Measurements from ENCODE around the gene NDUFS7.

DNA sequence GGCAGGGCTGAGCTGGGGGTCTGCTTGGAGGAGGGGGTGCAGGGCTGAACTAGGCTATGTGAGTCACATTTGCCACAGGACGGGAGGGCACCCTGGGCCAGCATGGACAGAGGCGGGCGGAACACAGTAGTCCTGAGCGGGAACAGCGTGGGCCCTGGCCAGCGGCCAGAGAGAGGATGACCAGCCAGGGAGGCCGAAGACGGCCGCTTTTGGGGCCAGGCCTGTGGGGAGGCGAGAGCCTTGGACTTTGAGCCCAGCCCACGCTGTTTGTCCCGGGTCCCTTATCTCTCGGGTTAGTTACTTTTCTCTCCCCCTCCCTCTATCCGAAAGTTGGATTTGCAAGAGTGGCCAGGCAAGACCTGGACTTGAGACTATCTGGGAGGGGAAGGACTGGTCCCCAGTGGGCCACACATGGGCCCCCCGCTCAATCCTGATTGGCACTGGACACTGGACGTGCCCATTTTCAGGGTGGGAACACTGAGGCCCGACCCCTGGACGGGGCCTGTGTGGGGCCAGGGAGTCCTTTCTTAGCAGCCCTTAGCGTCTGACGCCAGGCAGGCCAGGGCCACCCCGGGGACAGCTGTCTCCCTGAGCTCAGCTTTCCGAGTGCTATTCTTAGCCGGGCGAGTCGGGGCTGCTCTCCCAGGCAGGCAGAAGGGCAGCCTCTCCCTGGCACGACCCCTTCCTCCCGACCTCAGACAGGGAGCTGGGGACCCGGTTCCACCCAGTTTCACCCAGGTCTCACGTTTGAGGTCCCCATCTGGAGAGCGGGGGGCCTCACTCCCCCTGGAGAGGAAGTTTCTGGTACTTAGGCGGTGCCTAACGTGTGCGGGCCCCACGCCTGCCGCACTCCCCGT lies 16.8 kb downstream of the NDUFS7 start:
- TF ChIP-seq STAT5B (CRISPR knock-in tag; IDR thresholded peaks at IDR 0.05), result no peak
- no peak for TF ChIP-seq ZNF644 (tag; IDR thresholded peaks at IDR 0.05; ENCODE audit: low read depth)
- TF ChIP-seq CHCHD3 (CRISPR knock-in tag; IDR thresholded peaks at IDR 0.05), result no peak
- TF ChIP-seq TEAD1 (CRISPR knock-in tag; IDR thresholded peaks at IDR 0.05), result no peak
- TF ChIP-seq, protein P1, sequence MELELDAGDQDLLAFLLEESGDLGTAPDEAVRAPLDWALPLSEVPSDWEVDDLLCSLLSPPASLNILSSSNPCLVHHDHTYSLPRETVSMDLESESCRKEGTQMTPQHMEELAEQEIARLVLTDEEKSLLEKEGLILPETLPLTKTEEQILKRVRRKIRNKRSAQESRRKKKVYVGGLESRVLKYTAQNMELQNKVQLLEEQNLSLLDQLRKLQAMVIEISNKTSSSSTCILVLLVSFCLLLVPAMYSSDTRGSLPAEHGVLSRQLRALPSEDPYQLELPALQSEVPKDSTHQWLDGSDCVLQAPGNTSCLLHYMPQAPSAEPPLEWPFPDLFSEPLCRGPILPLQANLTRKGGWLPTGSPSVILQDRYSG (tag; conservative IDR thresholded peaks at IDR 0.05; ENCODE audit: low read depth), result no peak
- no peak for TF ChIP-seq EP300 (IDR thresholded peaks at IDR 0.05; ENCODE audit: low read length)
